Adrenal gland (tissue), 5 donors: ENCODE data around the gene PNMT.

Experiments
- POLR2A ChIP-seq, 2 donors: fragments of 450-650 bp; IDR thresholded peaks; one replicate each; pipeline ENCODE4 v1.6.1; 2017; ENCODE audit warnings: antibody characterized with exemption in 2 of 2, mild to moderate bottlenecking in 2 of 2, moderate library complexity in 1 of 2
- TF ChIP-seq, protein P1 (sequence below), 6 experiments: fragments of 450-650 bp in 4 of 6; fragments of 200-600 bp in 2 of 6; sonication (generic) in 1 of 6; IDR thresholded peaks; 1 replicate in 5 of 6; 2 replicates in 1 of 6; pipeline versions ENCODE4 v1.5.1 to v1.8.0; 2016 to 2021; ENCODE audit warnings: antibody characterized with exemption in 6 of 6, mild to moderate bottlenecking in 2 of 6, moderate library complexity in 1 of 6
- donor health status: DM: no; HTN: no; CAD: no.

DNA sequence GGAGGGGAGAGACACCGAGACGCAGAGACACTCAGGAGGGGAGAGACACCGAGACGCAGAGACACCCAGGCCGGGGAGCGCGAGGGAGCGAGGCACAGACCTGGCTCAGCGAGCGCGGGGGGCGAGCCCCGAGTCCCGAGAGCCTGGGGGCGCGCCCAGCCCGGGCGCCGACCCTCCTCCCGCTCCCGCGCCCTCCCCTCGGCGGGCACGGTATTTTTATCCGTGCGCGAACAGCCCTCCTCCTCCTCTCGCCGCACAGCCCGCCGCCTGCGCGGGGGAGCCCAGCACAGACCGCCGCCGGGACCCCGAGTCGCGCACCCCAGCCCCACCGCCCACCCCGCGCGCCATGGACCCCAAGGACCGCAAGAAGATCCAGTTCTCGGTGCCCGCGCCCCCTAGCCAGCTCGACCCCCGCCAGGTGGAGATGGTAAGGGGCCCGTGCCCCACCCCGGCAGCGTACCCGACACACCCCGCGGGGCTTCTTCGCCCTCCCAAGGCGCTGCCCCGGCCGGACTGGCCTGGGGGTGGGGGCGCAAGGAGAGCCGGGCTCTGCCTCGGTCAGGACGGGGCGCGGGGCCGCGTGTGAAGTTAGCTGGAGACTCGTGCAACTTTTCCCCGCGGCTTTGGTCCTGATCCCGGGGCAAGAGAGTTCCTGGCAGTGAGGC lies 41.1 kb upstream of the PNMT start:
- TF ChIP-seq, protein P1, sequence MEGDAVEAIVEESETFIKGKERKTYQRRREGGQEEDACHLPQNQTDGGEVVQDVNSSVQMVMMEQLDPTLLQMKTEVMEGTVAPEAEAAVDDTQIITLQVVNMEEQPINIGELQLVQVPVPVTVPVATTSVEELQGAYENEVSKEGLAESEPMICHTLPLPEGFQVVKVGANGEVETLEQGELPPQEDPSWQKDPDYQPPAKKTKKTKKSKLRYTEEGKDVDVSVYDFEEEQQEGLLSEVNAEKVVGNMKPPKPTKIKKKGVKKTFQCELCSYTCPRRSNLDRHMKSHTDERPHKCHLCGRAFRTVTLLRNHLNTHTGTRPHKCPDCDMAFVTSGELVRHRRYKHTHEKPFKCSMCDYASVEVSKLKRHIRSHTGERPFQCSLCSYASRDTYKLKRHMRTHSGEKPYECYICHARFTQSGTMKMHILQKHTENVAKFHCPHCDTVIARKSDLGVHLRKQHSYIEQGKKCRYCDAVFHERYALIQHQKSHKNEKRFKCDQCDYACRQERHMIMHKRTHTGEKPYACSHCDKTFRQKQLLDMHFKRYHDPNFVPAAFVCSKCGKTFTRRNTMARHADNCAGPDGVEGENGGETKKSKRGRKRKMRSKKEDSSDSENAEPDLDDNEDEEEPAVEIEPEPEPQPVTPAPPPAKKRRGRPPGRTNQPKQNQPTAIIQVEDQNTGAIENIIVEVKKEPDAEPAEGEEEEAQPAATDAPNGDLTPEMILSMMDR (IDR thresholded peaks at IDR 0.05): no peak
- no peak for TF ChIP-seq POLR2A (IDR thresholded peaks at IDR 0.05)
